ENCODE data around the gene IFI6.

- TF ChIP-seq, protein P1, sequence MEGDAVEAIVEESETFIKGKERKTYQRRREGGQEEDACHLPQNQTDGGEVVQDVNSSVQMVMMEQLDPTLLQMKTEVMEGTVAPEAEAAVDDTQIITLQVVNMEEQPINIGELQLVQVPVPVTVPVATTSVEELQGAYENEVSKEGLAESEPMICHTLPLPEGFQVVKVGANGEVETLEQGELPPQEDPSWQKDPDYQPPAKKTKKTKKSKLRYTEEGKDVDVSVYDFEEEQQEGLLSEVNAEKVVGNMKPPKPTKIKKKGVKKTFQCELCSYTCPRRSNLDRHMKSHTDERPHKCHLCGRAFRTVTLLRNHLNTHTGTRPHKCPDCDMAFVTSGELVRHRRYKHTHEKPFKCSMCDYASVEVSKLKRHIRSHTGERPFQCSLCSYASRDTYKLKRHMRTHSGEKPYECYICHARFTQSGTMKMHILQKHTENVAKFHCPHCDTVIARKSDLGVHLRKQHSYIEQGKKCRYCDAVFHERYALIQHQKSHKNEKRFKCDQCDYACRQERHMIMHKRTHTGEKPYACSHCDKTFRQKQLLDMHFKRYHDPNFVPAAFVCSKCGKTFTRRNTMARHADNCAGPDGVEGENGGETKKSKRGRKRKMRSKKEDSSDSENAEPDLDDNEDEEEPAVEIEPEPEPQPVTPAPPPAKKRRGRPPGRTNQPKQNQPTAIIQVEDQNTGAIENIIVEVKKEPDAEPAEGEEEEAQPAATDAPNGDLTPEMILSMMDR (IDR thresholded peaks at IDR 0.05) = no peak
- TF ChIP-seq POLR2A (IDR thresholded peaks at IDR 0.05) = no peak
- no peak for TF ChIP-seq POLR2AphosphoS5 (IDR thresholded peaks at IDR 0.05)
- TF ChIP-seq EP300 (IDR thresholded peaks at IDR 0.05; ENCODE audit: low read depth) = no peak
Measured at GRCh38 chr1:27676410-27676809, 4.4 kb upstream of the IFI6 start.
